ENCODE results near the gene STPG3.

STPG3 gene
- total RNA-seq = 0.17 to 2.3 (median 2.0) reads per million in 3 donors

- Histone ChIP-seq H3K27me3 (replicated peaks; ENCODE audit: control insufficient read depth, insufficient read depth, low read length, poor library complexity, severe bottlenecking) (no peaks in the 10 kb centered on the region), H3K27ac (ENCODE audit: insufficient read depth, low read length, poor library complexity, severe bottlenecking) (no peak within 1 kb of the TSS), H3K4me3 (ENCODE audit: insufficient read depth, low read depth, low read length, poor library complexity, severe bottlenecking) (no peak within 1 kb of the TSS), H3K36me3 (ENCODE audit: control insufficient read depth, insufficient read depth, low read length) (no peaks in the 10 kb centered on the region), H3K9me3 (ENCODE audit: control insufficient read depth, low read length) (no peaks in the 10 kb centered on the region), H3K4me1 (ENCODE audit: control insufficient read depth, insufficient read depth, low read length, poor library complexity, severe bottlenecking) (peaks cover 13% of the 10 kb centered on the region)
- DNase-seq = no peak
Observed at GRCh38 chr9:137251194-137251461, at the start of gene STPG3. Gene STPG3 (plus strand): TSS chr9:137251286. CDS start chr9:137251287, 1 bp downstream.

DNA sequence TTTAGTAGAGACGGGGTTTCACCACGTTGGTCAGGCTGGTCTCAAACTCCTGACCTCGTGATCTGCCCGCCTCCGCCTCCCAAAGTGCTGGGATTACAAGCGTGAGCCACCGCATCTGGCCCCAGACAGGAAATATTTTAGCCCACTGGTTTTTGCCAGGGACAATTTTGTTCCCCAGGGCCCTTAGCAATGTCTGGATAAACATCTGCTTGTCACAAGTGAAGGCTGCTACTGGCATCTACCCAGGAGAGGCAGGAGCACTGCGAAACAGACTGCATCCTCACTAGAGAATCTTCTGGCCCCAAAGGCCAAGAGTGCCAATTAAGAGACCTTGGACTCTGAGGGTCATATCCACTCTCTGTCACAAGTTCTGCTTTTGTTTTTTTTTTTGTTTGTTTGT, 48.1 kb upstream of the STPG3 start:
- Histone ChIP-seq H3K27me3 (replicated peaks; ENCODE audit: control insufficient read depth, insufficient read depth, low read length, poor library complexity, severe bottlenecking) (no peaks in the 10 kb centered on the region), H3K4me1 (ENCODE audit: control insufficient read depth, insufficient read depth, low read length, poor library complexity, severe bottlenecking) (peaks cover 37% of the 10 kb centered on the region), H3K9me3 (ENCODE audit: control insufficient read depth, low read length) (no peaks in the 10 kb centered on the region), H3K36me3 (ENCODE audit: control insufficient read depth, insufficient read depth, low read length) (no peaks in the 10 kb centered on the region), H3K27ac (ENCODE audit: insufficient read depth, low read length, poor library complexity, severe bottlenecking) (no peak overlapping the region), H3K4me3 (ENCODE audit: insufficient read depth, low read depth, low read length, poor library complexity, severe bottlenecking) (no peak overlapping the region)
- no peak for DNase-seq

- H3K27me3 ChIP-seq (replicated peaks; ENCODE audit: control insufficient read depth, insufficient read depth, low read length, poor library complexity, severe bottlenecking) = no peaks in the 10 kb centered on the region
- DNase-seq = no peak
- H3K4me1 ChIP-seq (ENCODE audit: control insufficient read depth, insufficient read depth, low read length, poor library complexity, severe bottlenecking) = peaks cover 32% of the 10 kb centered on the region
- H3K4me3 ChIP-seq (ENCODE audit: insufficient read depth, low read depth, low read length, poor library complexity, severe bottlenecking) = peak overlapping the region; percentile 77
- peak overlapping the region; percentile 89 for H3K27ac ChIP-seq (ENCODE audit: insufficient read depth, low read length, poor library complexity, severe bottlenecking)
- H3K36me3 ChIP-seq (ENCODE audit: control insufficient read depth, insufficient read depth, low read length) = peaks cover 3% of the 10 kb centered on the region
- H3K9me3 ChIP-seq (ENCODE audit: control insufficient read depth, low read length) = no peaks in the 10 kb centered on the region
Observed at GRCh38 chr9:137204731-137205125, 46.4 kb upstream of the STPG3 start.

GRCh38 chr9:137205126-137206069, 45.7 kb upstream of the STPG3 start, which contains the start of the genes NDOR1 and TMEM203:
Gene NDOR1 (plus strand): TSS chr9:137205700. CDS start chr9:137205778, 78 bp downstream.
Gene TMEM203 (minus strand): TSS chr9:137205648. CDS start chr9:137205414, 234 bp downstream.
- H3K27me3 ChIP-seq (replicated peaks; ENCODE audit: control insufficient read depth, insufficient read depth, low read length, poor library complexity, severe bottlenecking) = no peaks in the 10 kb centered on the region
- no peaks in the 10 kb centered on the region for H3K9me3 ChIP-seq (ENCODE audit: control insufficient read depth, low read length)
- peaks cover 3% of the 10 kb centered on the region for H3K36me3 ChIP-seq (ENCODE audit: control insufficient read depth, insufficient read depth, low read length)
- peak within 1 kb of the TSS; percentile 89 for H3K27ac ChIP-seq (ENCODE audit: insufficient read depth, low read length, poor library complexity, severe bottlenecking)
- peak; percentile 88 to 93 (median 89) for DNase-seq
- peaks cover 30% of the 10 kb centered on the region for H3K4me1 ChIP-seq (ENCODE audit: control insufficient read depth, insufficient read depth, low read length, poor library complexity, severe bottlenecking)
- H3K4me3 ChIP-seq (ENCODE audit: insufficient read depth, low read depth, low read length, poor library complexity, severe bottlenecking) = peak within 1 kb of the TSS; percentile 77

GRCh38 chr9:137206602-137207001, 44.5 kb upstream of the STPG3 start:
- no peak overlapping the region for H3K27ac ChIP-seq (ENCODE audit: insufficient read depth, low read length, poor library complexity, severe bottlenecking)
- no peak for DNase-seq

GRCh38 chr9:137211532-137211931, 39.6 kb upstream of the STPG3 start:
- Histone ChIP-seq H3K4me3 (ENCODE audit: insufficient read depth, low read depth, low read length, poor library complexity, severe bottlenecking) (no peak overlapping the region), H3K4me1 (ENCODE audit: control insufficient read depth, insufficient read depth, low read length, poor library complexity, severe bottlenecking) (peaks cover 3% of the 10 kb centered on the region), H3K27ac (ENCODE audit: insufficient read depth, low read length, poor library complexity, severe bottlenecking) (no peak overlapping the region), H3K36me3 (ENCODE audit: control insufficient read depth, insufficient read depth, low read length) (peaks cover 3% of the 10 kb centered on the region), H3K27me3 (replicated peaks; ENCODE audit: control insufficient read depth, insufficient read depth, low read length, poor library complexity, severe bottlenecking) (no peaks in the 10 kb centered on the region), H3K9me3 (ENCODE audit: control insufficient read depth, low read length) (no peaks in the 10 kb centered on the region)
- DNase-seq = no peak

More at GRCh38 chr9:137206602-137207001, 44.5 kb upstream of the STPG3 start:
- no peaks in the 10 kb centered on the region for H3K9me3 ChIP-seq (ENCODE audit: control insufficient read depth, low read length)
- H3K4me1 ChIP-seq (ENCODE audit: control insufficient read depth, insufficient read depth, low read length, poor library complexity, severe bottlenecking) = peaks cover 24% of the 10 kb centered on the region
- H3K36me3 ChIP-seq (ENCODE audit: control insufficient read depth, insufficient read depth, low read length) = peaks cover 3% of the 10 kb centered on the region
- peak overlapping the region; percentile 77 for H3K4me3 ChIP-seq (ENCODE audit: insufficient read depth, low read depth, low read length, poor library complexity, severe bottlenecking)
- H3K27me3 ChIP-seq (replicated peaks; ENCODE audit: control insufficient read depth, insufficient read depth, low read length, poor library complexity, severe bottlenecking) = no peaks in the 10 kb centered on the region

GRCh38 chr9:137212520-137212919, 38.6 kb upstream of the STPG3 start:
- DNase-seq = no peak
- peaks cover 1% of the 10 kb centered on the region for H3K4me1 ChIP-seq (ENCODE audit: control insufficient read depth, insufficient read depth, low read length, poor library complexity, severe bottlenecking)
- no peak overlapping the region for H3K27ac ChIP-seq (ENCODE audit: insufficient read depth, low read length, poor library complexity, severe bottlenecking)
- no peak overlapping the region for H3K4me3 ChIP-seq (ENCODE audit: insufficient read depth, low read depth, low read length, poor library complexity, severe bottlenecking)
- H3K36me3 ChIP-seq (ENCODE audit: control insufficient read depth, insufficient read depth, low read length) = peaks cover 3% of the 10 kb centered on the region
- H3K9me3 ChIP-seq (ENCODE audit: control insufficient read depth, low read length) = no peaks in the 10 kb centered on the region
- no peaks in the 10 kb centered on the region for H3K27me3 ChIP-seq (replicated peaks; ENCODE audit: control insufficient read depth, insufficient read depth, low read length, poor library complexity, severe bottlenecking)

- H3K36me3 ChIP-seq (ENCODE audit: control insufficient read depth, insufficient read depth, low read length) = peaks cover 3% of the 10 kb centered on the region
Observed at GRCh38 chr9:137213160-137214060, 37.7 kb upstream of the STPG3 start.

GRCh38 chr9:137214620-137215019, 36.5 kb upstream of the STPG3 start:
- Histone ChIP-seq H3K4me3 (ENCODE audit: insufficient read depth, low read depth, low read length, poor library complexity, severe bottlenecking) (no peak overlapping the region), H3K4me1 (ENCODE audit: control insufficient read depth, insufficient read depth, low read length, poor library complexity, severe bottlenecking) (peaks cover 3% of the 10 kb centered on the region), H3K9me3 (ENCODE audit: control insufficient read depth, low read length) (no peaks in the 10 kb centered on the region), H3K27me3 (replicated peaks; ENCODE audit: control insufficient read depth, insufficient read depth, low read length, poor library complexity, severe bottlenecking) (no peaks in the 10 kb centered on the region), H3K27ac (ENCODE audit: insufficient read depth, low read length, poor library complexity, severe bottlenecking) (no peak overlapping the region), H3K36me3 (ENCODE audit: control insufficient read depth, insufficient read depth, low read length) (no peaks in the 10 kb centered on the region)
- DNase-seq = no peak

More at GRCh38 chr9:137213160-137214060, 37.7 kb upstream of the STPG3 start:
- H3K27me3 ChIP-seq (replicated peaks; ENCODE audit: control insufficient read depth, insufficient read depth, low read length, poor library complexity, severe bottlenecking) = no peaks in the 10 kb centered on the region
- H3K4me3 ChIP-seq (ENCODE audit: insufficient read depth, low read depth, low read length, poor library complexity, severe bottlenecking) = no peak overlapping the region
- H3K9me3 ChIP-seq (ENCODE audit: control insufficient read depth, low read length) = no peaks in the 10 kb centered on the region
- H3K27ac ChIP-seq (ENCODE audit: insufficient read depth, low read length, poor library complexity, severe bottlenecking) = no peak overlapping the region
- peaks cover 3% of the 10 kb centered on the region for H3K4me1 ChIP-seq (ENCODE audit: control insufficient read depth, insufficient read depth, low read length, poor library complexity, severe bottlenecking)
- no peak for DNase-seq
